Loucy (cell line): Measurements from ENCODE around the gene CSH2.

Experiments
- H2AFZ ChIP-seq: fragments of 200-600 bp; sonication (generic); 2 replicates; pipeline ENCODE4 v1.6.0; 2016; ENCODE audit warnings: antibody characterized with exemption, mild to moderate bottlenecking, low read length, moderate library complexity
- H3F3A ChIP-seq: fragments of 200-600 bp; 2 replicates; pipeline ENCODE4 v1.6.0; 2016; ENCODE audit warnings: antibody characterized with exemption, low read depth, mild to moderate bottlenecking
- H3K27me3 ChIP-seq: fragments of 200-600 bp; sonication (generic); 2 replicates; pipeline ENCODE4 v1.6.1; 2014; ENCODE audit warnings: low read length, mild to moderate bottlenecking; ENCODE audit not compliant: insufficient read depth, poor library complexity, severe bottlenecking
- H3K36me3 ChIP-seq: fragments of 200-600 bp; sonication (generic); 2 replicates; pipeline ENCODE4 v1.6.1; 2016; ENCODE audit warnings: low read length; ENCODE audit not compliant: insufficient read depth
- H3K4me1 ChIP-seq: fragments of 200-600 bp; sonication (generic); 2 replicates; pipeline ENCODE4 v1.5.1; 2014; ENCODE audit warnings: low read length, mild to moderate bottlenecking; ENCODE audit not compliant: insufficient read depth, poor library complexity, severe bottlenecking
- H3K4me2 ChIP-seq: fragments of 200-600 bp; sonication (generic); 2 replicates; pipeline ENCODE4 v1.6.0; 2014; ENCODE audit warnings: antibody characterized with exemption, low read length, low read depth, mild to moderate bottlenecking; ENCODE audit not compliant: poor library complexity, severe bottlenecking
- H3K4me3 ChIP-seq: fragments of 200-600 bp; sonication (generic); 2 replicates; pipeline ENCODE4 v1.5.1; 2014; ENCODE audit warnings: low read length, mild to moderate bottlenecking, mixed read lengths; ENCODE audit not compliant: poor library complexity, severe bottlenecking
- H3K79me2 ChIP-seq: fragments of 200-600 bp; sonication (generic); 2 replicates; pipeline ENCODE4 v1.6.1; 2014; ENCODE audit warnings: low read length; ENCODE audit not compliant: insufficient read depth
- H3K9ac ChIP-seq: fragments of 200-600 bp; sonication (generic); 2 replicates; pipeline ENCODE4 v1.6.0; 2014; ENCODE audit warnings: mild to moderate bottlenecking, low read depth, low read length, moderate library complexity; ENCODE audit not compliant: poor library complexity, severe bottlenecking
- H3K9me2 ChIP-seq: fragments of 200-600 bp; sonication (generic); replicated peaks from 2 replicates; pipeline ENCODE4 v1.6.1; 2016; ENCODE audit warnings: low read depth, low read length, mixed read lengths
- H3K9me3 ChIP-seq: fragments of 200-600 bp; sonication (generic); 2 replicates; pipeline ENCODE4 v1.6.1; 2014; ENCODE audit warnings: mild to moderate bottlenecking, antibody characterized with exemption, low read length, low read depth; ENCODE audit not compliant: insufficient read depth
- H4K20me1 ChIP-seq: fragments of 200-600 bp; sonication (generic); 2 replicates; pipeline ENCODE4 v1.6.0; 2014; ENCODE audit warnings: antibody characterized with exemption, low read length, mild to moderate bottlenecking; ENCODE audit not compliant: insufficient read depth, poor library complexity, severe bottlenecking
- EZH2phosphoT487 ChIP-seq: fragments of 200-600 bp; IDR thresholded peaks from 2 replicates; pipeline ENCODE4 v1.6.1; 2018; ENCODE audit warnings: antibody characterized with exemption, mild to moderate bottlenecking, moderate library complexity, borderline replicate concordance
- TF ChIP-seq, protein P1 (sequence below): fragments of 200-600 bp; sonication (generic); conservative IDR thresholded peaks from 2 replicates; pipeline ENCODE4 v1.5.1; 2014; ENCODE audit warnings: mild to moderate bottlenecking, antibody characterized with exemption, low read length

Gene CSH2

GRCh38 chr17:63824362-63824761 is 49.1 kb downstream of the CSH2 start:
- no peak overlapping the region for H2AFZ ChIP-seq
- H3K4me3 ChIP-seq: no peak overlapping the region
- H3K79me2 ChIP-seq: peaks cover 83% of the 10 kb centered on the region
- TF ChIP-seq, protein P1, sequence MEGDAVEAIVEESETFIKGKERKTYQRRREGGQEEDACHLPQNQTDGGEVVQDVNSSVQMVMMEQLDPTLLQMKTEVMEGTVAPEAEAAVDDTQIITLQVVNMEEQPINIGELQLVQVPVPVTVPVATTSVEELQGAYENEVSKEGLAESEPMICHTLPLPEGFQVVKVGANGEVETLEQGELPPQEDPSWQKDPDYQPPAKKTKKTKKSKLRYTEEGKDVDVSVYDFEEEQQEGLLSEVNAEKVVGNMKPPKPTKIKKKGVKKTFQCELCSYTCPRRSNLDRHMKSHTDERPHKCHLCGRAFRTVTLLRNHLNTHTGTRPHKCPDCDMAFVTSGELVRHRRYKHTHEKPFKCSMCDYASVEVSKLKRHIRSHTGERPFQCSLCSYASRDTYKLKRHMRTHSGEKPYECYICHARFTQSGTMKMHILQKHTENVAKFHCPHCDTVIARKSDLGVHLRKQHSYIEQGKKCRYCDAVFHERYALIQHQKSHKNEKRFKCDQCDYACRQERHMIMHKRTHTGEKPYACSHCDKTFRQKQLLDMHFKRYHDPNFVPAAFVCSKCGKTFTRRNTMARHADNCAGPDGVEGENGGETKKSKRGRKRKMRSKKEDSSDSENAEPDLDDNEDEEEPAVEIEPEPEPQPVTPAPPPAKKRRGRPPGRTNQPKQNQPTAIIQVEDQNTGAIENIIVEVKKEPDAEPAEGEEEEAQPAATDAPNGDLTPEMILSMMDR: no peak
- TF ChIP-seq EZH2phosphoT487: no peak
- peaks cover 5% of the 10 kb centered on the region; the same call in 1 of the 2 replicates for H3F3A ChIP-seq
- H3K27me3 ChIP-seq: no peaks in the 10 kb centered on the region
- H3K4me1 ChIP-seq: peaks cover 62% of the 10 kb centered on the region
- no peaks in the 10 kb centered on the region for H3K9me3 ChIP-seq
- H3K36me3 ChIP-seq: peaks cover 56% of the 10 kb centered on the region
- H3K9me2 ChIP-seq: no peaks in the 10 kb centered on the region
- no peak overlapping the region for H3K9ac ChIP-seq
- peaks cover 27% of the 10 kb centered on the region for H4K20me1 ChIP-seq
- H3K4me2 ChIP-seq: peak overlapping the region; percentile 82

- H4K20me1 ChIP-seq: peaks cover 22% of the 10 kb centered on the region
Measured at GRCh38 chr17:63823659-63824331, 49.7 kb downstream of the CSH2 start.

DNA sequence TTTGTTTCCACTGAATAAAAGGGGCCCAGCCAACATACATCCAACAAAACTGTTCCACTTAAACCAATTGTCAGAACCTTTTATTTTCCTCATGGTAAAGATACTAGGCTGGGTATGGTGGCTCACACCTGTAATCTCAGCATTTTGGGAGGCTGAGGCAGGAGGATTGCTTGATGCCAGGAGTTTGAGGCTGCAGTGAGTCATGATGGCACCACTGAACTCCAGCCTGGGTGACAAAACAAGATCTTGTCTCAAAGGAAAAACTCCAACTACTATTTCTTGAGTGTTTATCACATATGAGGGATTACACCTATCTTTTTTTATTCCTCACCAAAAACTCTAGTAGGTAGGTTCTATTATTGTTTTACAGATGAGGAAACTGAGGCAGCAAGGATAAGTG is 50.9 kb downstream of the CSH2 start:
- Histone ChIP-seq H3K4me1 (peaks cover 61% of the 10 kb centered on the region), H3K9me3 (no peaks in the 10 kb centered on the region), H3K79me2 (peaks cover 82% of the 10 kb centered on the region), H2AFZ (no peak overlapping the region), H3K4me3 (peak overlapping the region; percentile 67), H3K9me2 (no peaks in the 10 kb centered on the region), H3K9ac (peak overlapping the region; percentile 69), H3K36me3 (peaks cover 73% of the 10 kb centered on the region), H3K27me3 (no peaks in the 10 kb centered on the region), H3F3A (peaks cover 11% of the 10 kb centered on the region; the same call in 1 of the 2 replicates), H4K20me1 (peaks cover 11% of the 10 kb centered on the region), H3K4me2 (peak overlapping the region; percentile 76)
- no peak for TF ChIP-seq EZH2phosphoT487
- TF ChIP-seq, protein P1: no peak

More at GRCh38 chr17:63823659-63824331, 49.7 kb downstream of the CSH2 start:
- H3K79me2 ChIP-seq: peaks cover 82% of the 10 kb centered on the region
- peaks cover 9% of the 10 kb centered on the region; the same call in 1 of the 2 replicates for H3F3A ChIP-seq
- H3K27me3 ChIP-seq: no peaks in the 10 kb centered on the region
- no peak overlapping the region for H2AFZ ChIP-seq
- H3K36me3 ChIP-seq: peaks cover 60% of the 10 kb centered on the region
- no peak overlapping the region for H3K4me3 ChIP-seq
- TF ChIP-seq, protein P1: no peak
- no peak for TF ChIP-seq EZH2phosphoT487
- no peak overlapping the region for H3K9ac ChIP-seq
- peaks cover 60% of the 10 kb centered on the region for H3K4me1 ChIP-seq
- H3K9me3 ChIP-seq: no peaks in the 10 kb centered on the region
- no peaks in the 10 kb centered on the region for H3K9me2 ChIP-seq
- peak overlapping the region; percentile 17 for H3K4me2 ChIP-seq
